NCI-H82 (cell line): ENCODE measurements around the gene LONP2.
A peak's percentile ranks its signal among the peaks of the same experiment; 100 is the strongest.
"Not testable (repeated sequence)": the region's sequence is repeated elsewhere in the genome, so short reads cannot be mapped to it uniquely, and the experiment has no call there.

ENCODE experiments used
- DNase-seq: peaks from one replicate; lab custom pipeline; 2025; lab: John Stamatoyannopoulos, UW

The LONP2 gene

DNA sequence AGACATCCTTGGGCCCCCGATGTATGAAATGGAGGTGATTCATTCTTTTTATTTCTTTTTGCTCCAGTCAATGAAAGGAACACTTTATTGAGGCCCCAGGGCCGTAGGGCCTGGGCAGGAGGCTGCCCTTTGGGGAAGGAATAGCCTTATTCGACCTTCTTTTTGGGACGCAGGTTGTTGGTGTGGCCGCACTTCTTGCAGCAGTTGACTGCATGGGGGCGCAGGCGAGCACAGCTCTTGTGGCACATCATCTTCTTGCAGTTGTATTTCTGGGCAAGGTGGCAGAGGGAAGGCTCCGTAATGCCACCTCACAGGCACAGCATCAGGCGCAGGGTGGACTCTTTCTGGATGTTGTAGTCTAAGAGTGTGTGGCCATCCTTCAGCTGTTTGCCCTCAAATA lies 90.2 kb downstream of the LONP2 start:
- DNase-seq, result no peak

DNA sequence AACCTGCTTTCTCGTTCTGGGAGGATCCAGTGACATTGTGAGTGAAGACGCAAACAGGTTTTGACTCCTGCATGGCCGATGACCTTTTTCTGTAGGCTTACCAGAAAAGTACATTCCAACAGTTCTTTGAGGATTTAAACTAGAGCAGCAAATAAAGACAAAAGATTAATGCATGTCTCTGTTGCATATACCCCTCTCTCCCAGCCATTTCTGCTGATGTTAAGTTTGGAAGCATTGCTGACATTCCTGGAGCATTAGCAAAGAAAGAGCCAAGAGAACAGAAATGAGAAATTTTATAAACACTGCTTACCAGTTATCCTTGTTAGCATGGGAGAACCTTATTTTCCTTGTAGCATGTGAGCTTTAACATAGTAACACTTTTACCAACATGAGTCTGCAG lies 91.9 kb downstream of the LONP2 start:
- DNase-seq, result no peak

DNA sequence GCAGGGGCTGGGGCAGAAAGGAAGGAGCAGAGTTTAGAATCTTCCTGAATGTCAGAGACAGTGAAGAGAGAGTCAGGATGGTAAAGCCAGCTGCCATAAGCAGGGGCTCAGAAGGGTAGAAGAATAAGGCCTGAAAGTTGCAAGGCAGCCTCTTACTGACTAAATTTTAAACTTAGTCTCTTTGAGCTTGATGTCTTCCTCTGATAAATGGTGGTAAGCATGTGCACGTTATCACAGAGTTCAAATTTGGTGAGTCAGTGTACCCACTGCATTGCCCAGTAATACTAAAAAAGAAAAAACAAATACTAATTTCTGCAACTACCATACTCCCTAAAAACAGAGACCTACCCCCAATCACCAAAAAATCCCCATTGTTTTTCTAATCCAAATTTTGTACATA lies 96.0 kb downstream of the LONP2 start:
- DNase-seq, result no peak

DNA sequence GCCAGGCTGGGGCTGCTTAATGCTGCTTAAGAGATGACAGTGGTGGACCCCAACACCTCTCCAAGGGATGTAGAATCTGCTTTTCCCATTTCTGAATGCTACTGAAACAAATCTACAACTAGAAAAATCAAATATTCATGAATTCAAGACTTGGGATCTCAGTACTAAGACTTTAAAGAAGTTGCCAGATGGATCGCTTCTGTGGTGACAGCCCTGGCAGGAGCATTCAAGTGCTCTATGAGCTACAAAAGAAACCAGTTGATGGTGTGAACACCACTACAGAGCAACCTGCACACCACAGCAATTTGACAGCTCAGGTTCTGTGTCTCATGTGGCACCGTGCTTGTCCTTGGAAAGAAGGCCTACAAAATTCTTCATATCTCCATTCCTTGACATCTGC lies 98.5 kb downstream of the LONP2 start:
- no peak for DNase-seq

DNA sequence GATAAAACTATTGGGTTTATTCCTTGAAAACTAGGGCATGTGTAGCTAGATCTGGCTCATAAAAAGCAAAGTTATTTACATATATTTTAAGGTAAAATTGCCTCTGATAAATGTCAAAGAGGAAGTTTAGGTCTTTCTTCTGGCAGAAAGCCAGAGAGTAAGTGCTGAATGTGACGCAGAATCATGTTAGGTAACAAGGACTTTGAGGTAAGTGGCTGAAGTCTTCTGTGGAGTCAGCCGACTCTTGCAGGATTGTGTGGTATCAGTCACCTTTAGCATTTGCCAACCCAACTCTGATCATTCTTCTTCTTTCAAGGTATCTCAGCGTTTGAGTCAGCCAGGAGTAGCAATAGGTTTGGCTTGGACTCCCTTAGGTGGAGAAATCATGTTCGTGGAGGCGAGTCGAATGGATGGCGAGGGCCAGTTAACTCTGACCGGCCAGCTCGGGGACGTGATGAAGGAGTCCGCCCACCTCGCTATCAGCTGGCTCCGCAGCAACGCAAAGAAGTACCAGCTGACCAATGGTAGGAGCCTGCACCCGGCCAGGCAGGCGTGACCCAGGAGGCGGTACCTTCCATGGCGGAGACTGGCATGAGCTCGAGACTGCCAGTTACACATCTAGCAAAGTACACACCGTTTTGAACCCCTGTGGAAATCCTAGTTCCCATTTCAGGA lies 103.2 kb downstream of the LONP2 start:
- DNase-seq, result no peak

DNA sequence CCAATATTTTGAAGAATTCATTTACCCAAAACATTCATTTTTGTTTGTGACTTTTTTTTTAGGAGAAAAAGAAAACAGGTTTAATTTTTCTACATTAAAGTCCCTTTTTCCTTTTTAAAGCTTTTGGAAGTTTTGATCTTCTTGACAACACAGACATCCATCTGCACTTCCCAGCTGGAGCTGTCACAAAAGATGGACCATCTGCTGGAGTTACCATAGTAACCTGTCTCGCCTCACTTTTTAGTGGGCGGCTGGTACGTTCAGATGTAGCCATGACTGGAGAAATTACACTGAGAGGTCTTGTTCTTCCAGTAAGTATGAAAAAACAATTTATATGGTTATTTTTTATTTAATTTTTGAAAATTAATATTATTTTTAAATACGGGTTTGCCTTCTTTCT lies 103.9 kb downstream of the LONP2 start:
- DNase-seq, result peak; percentile 19

DNA sequence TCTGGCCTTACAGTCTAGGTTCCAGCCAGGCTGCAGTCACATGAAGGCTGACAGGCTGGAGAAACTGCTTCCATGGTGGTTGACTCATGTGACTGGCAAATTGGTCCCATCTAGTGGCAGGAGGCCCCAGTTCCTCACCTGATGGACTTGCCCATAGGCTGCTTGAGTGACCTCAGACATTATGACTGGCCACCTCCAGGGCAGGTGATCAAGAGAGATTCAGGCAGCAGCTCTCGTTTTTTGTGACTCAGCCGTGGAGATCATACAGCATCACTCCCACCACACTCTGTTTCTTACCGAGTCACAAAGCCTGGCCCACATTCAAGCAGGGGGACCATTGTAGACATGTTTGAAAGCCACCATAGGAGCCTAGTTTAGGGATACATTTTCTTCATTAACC lies 106.6 kb downstream of the LONP2 start:
- DNase-seq, result no peak

DNA sequence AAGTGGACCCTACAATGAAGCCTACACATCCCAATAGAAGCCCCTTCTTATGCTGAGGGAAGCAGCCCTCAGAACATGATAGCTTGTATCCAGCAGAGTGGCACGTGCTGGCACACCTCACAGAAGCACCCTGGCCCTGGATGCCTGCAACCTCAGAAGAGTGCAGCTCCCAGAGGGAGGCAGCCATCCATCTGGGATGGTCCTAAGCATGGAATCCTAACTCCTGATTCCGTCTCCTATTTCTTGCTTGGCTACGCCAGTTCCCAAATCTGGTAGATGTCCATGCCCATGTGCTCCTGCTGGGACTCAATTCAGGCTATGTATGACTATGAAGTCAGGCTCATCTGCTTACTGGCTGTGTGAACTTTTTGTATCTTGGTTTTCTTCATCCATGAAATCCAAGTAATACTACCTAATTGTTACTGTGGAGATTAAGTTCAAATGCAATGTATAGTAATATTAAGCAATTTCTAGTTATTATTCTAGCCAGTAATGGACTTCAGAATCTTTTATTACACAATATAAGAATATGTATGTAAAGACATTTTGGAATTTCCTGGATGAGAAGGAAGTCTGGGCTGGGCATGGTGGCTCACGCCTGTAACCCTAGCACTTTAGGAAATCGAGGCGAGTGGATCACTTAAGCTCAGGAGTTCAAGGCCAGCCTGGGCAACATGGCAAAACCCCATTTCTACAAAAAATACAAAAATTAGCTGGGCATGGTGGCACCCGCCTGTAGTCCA lies 108.7 kb downstream of the LONP2 start:
- DNase-seq, result no peak

DNA sequence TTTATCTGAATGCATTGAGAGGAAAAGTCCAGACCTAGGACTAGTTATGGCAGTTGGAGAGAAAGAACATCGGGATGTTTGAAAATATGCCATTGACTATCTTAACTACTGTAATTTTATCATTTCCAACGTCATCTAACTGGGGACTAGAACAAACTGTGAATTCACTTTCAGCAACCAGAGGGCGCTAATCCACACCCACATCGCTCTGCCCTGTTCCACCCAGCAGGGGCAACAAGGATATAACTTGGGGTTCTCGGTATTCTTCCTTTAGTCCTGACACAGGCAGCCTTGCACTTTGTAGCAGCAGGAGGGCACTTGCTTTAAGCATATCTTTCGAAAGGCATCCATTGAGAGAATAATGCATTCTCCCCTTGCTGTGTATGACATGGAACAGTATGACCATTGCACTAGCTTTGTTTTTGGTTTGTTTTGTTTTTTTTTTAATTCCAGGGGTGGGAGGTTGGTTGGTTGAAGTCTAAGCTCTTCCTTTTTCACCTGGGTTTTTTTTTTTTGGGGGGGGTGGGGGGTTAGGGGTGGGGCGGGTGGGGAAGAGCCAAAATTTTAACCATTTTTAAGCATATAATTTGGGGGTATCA lies 109.6 kb downstream of the LONP2 start:
- peak; percentile 79 for DNase-seq

DNA sequence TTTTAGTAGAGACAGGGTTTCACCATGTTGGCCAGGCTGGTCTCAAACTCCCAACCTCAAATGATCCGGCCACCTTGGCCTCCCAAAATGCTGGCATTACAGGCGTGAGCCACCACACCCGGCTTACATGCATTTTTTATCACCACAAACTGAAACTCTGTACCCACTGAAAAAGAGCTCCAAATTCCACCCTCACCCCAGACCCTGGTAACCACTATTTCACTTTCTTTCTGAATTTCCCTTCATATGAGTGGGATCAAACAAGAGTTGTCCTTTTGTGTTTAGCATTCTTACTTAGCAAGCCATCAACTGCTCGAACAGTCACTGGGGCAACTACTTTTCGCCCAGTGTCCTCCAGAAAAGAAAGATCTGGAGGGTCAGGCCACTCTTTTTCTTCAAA lies 110.3 kb downstream of the LONP2 start:
- not testable (repeated sequence) for DNase-seq

DNA sequence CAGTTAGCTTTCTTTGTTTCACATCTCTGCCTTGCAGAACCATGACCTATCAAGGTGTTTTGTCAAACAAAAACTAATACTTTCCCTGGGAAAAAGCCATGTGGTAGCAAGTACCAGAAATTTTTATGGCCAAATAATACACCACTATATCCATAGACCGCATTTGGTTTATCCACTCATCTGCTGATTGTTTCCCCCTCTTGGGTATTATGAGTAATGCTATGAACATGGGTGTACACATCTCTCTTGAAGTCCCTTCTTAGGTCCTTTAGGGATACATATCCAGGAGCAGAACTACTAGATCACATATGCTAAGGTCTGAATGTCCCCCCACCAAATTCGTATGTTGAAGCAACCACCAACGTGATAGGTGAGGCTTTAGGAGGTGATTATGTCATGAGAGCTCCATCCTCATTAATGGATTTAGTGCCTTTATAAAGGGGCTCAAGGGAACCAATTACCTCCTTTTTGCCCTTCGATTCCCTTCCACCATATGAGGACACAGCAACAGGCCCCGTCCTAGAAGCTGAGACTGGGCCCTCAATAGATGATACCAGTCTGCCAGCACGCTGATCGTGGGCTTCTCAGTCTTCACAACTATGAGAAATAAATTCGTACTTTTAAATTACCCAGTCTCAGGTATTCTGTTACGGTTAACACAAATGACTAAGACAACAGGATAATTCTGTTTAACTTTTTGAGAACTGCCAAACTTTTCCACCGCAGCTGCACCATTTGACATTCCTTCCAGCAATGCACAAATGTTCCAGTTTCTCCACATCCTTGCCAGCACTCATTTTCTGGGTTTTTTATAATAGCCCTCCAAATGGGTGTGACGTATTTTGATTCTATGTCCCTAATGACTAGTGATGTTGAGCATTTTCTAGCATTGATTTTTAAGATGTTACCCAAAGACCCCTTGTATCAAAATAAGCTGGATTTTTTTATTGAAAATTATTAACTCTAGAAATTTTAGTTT lies 111.1 kb downstream of the LONP2 start:
- peak; percentile 23 for DNase-seq

DNA sequence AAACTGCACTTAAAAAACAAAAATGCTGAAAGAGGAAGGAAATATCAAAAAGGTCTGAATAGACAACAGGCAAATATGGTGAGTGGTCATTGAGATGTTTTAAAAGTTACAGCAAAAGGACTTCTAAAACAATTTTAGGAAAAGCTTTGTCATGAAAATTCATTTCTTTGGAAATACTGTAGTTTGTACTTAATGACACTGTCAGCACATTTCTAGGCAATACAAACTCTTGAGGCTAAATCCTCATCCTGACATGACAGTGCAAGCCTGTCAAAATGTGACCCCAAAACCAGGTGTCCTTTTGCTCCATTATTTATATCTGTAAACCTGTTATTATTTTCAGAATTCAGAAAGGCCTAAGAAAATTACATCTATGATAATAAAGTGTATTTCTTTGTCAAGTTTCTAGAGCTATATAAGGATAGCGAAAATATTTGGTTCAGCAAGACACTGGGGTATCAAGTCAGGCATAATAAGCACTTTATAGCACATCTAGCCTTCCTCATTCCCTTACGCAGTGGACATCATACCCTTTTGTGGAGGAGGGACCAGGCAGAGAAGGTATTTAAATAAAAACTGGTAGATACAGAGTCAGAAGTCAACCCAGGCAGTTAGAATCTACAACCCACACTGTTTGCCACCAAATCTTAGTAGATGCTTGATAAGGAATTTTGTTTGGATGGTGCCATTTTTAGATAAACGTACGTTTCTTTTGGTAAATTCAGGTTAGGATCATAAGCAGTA lies 112.7 kb downstream of the LONP2 start:
- no peak for DNase-seq

DNA sequence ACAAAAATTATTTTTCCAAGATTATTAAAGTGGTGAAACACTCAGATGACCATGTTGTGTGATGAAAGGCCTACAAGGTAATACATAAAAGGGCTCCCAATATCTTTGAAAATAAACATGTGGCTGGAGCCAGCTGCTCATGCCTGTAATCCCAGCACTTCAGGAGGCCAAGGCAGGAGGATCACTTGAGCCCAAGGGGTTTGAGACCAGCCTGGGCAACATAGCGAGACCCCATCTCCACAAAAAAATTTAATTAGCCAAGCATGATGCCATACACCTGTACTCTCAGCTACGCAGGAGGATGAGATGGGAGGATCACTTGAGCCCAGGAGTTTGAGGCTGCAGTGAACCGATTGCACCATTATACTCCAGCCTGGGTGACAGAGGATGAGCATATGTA lies 114.3 kb downstream of the LONP2 start:
- DNase-seq, result no peak

DNA sequence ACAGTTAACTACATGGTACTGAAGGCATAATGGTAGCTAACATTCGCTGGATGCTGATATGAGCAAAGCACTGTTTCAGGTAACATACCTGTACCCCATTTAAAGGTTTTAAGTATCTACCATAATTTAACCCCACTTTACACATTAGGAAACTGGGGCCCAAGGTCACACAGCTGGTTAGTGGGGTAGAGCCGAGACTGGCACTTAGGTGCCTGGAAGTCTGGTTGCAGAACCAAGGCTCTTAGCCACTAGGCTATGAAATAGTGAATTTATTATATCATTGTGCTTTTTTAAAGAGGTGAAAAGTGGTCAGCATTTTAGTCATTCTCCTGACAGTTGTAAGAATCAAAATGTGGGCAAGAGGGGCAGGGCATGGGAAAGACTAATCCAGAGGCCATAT lies 115.9 kb downstream of the LONP2 start:
- no peak for DNase-seq

DNA sequence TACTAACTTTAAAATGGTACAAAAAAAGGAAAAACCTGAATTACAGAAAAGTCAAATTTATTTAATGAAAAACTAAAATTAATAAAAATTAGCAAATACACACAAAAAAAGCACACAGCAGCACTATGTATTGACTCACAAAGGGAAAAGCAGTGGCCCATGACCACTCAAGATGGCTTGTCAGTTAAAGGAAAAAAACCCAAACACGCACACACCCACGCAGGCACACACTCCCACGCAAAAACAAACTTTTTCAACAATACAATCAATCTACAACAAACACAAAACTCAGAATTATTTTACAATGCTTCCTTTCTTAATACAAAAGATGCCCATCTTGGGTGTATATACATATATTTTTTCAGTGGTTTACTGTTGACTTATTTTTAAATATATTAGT lies 116.9 kb downstream of the LONP2 start:
- DNase-seq, result no peak

DNA sequence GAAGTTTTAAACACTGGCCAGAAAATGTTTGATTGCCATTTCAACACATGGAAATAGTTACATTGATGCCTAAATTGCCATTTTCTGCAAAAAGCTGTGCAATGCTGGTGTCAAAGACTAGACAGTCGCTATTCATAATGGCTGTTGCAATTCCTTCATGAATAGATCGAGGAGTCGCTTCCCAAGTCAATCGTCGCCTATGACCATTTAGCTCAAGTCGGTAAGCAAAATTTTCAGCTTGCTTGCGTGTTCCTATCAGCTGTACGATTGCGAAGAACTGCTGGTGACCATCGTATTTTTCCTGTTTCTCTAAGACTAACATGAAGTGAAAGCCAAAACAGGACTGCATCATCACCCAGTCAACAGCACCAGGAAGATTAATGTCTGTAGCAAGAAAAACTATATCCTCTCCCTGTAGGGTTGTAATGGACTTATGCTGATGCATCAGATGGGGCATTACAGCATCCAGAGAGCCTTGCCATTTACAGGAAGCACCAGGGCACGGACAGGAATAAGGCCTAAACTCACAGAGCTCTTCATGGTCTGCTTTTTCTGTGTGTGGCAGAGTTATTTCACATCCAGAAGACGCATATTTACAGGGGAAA lies 117.5 kb downstream of the LONP2 start:
- no peak for DNase-seq

DNA sequence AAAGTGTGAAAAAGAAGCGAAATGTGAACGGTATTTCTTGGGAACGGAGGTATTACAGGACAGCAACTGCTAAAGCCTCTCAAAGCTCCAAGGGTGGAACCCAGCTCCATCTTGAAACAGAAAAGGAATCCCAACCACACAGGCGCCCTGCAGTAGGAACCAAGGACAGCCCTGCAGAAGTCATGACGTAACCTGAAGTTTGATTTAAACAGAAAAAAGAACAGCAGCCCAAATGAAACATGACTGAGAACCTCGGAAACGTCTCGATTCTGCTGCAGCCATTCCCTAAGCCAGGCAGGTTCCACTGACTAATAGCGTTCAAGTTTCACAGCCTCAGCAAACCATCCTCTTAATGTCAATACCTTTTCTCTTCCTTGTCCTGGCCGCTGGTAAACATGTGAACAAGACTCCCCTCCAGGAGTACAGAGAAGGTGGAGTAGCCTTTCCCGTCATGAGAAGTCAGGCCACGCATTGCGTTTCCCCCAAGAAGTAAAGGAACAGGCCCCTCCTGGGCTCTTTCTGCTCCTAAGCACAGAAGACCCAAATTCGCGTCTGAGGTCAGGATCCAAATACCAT lies 121.0 kb downstream of the LONP2 start:
- no peak for DNase-seq

DNA sequence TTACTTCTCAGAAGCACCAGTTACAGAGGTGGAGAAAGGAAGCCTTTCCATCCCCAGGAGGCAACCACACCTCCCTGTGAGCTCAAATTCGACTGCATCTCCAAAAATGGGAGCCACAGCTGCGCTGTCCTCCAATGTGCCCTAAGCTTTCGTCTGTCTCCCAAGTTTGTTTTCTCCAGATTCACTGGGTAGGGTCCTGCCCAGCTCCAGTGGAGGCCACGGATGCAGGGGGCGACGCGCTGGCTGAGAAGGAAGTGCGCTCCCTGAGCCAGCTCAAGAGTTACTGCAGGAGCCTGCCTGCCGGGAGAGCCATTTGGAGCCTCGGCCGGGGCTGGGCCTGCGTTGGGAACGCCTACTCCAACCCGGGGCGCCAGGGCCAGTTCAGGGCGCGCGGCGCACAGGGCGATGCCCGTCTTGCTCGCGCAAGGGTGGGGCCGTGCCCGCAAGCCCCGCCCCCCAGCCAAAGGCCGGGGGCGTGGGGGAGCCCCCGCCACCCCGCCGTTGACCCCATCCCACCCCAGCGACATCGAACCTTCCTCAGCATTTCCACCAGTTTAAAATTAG lies 121.6 kb downstream of the LONP2 start:
- peak; percentile 90 for DNase-seq

DNA sequence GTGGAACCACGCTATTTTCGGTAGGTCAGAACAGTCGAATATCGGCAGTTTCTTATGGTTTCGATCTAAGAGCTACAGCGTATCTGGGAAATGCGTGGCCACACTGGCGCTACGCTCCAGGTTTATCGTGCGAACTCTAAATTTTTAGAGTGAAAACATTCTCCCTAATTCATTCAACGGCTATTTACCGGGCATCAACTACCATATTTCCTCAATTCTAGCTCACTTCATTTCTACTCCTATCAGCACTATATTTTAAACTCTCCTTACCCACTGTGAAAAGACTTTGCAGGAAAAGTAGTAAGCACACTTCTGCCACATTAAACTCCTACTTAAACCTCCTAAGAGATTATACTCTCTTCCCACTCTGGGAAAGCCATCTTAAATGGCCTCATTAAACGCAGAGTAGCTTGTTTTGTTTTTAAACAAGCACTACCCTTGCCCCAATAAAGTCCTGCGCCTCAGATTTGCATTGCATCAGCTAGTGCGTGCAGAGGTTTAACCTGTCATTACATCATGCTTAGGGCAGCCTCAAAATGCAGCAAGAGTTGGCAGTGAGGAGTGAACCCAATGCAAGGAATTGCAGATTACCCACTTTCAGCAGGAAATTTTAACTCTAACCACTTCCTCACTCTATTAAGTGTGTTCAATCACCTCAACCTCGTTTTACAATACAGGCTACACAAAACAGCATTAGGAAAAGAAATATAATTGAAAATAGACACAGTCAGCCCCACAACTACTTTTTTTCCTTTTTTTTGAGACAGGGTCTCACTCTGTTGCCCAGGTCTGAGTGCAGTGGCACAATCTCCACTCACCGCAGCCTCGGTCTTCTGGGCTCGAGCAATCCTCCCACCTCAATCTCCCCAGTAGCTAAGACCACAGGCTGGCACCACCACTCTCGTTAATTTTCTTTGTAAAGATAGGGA lies 122.3 kb downstream of the LONP2 start:
- peak; percentile 70 for DNase-seq
